ENCODE data around the gene OPALIN. TPM values are rescaled to one million over a fixed set of nuclear protein-coding genes. Genes with fewer than 3 reads are reported as not detected.

The OPALIN gene
- total RNA-seq, 1 experiment from 2014 or later: not detected

- DNase-seq (ENCODE audit: low read depth, low spot score) (no peak), ATAC-seq (no peak)
- Histone ChIP-seq H3K4me1 (ENCODE audit: control insufficient read depth, insufficient read depth, low read length) (no peaks in the 10 kb centered on the region), H3K4me3 (ENCODE audit: low read depth in 2 of 2, low read length in 2 of 2) (no peak overlapping the region), H3K36me3 (ENCODE audit: control insufficient read depth, insufficient read depth, low read length) (no peaks in the 10 kb centered on the region), H3K27ac (ENCODE audit: low read length) (no peak overlapping the region), H3K27me3 (ENCODE audit: control insufficient read depth, insufficient read depth, low read length) (peaks cover 56% of the 10 kb centered on the region), H3K9me3 (ENCODE audit: control insufficient read depth, insufficient read depth, low read depth, low read length) (no peaks in the 10 kb centered on the region)
- POLR2A ChIA-PET: no interaction called here
- intact Hi-C loops (cut with micrococcal nuclease; ENCODE audit: unreplicated experiment) (no loop called here), in situ Hi-C loops (cut with HindIII; ENCODE audit: low pct_unique_long_range_greater_than_20kb, low sequenced_read_pairs) (no loop called here)
- no TSS peak for BruUV-seq (replicated peaks)
- CTCF ChIA-PET: no interaction called here
- no peak for TF ChIP-seq REST (IDR thresholded peaks at IDR 0.05; ENCODE audit: insufficient read depth in 1 of 2, low read depth in 2 of 2, low read length in 1 of 2)
- TF ChIP-seq TCF7L2 (IDR thresholded peaks at IDR 0.05; ENCODE audit: low read depth, low read length): no peak
- TF ChIP-seq SIN3A (IDR thresholded peaks at IDR 0.05; ENCODE audit: borderline replicate concordance, insufficient read depth, low read depth, low read length): no peak
- TF ChIP-seq CTCF (IDR thresholded peaks at IDR 0.05): no peak
- no peak for TF ChIP-seq POLR2AphosphoS5 (IDR thresholded peaks at IDR 0.05; ENCODE audit: low read depth, low read length)
These were observed 33.0 kb downstream of the OPALIN start for GRCh38 chr10:96325719-96326373.

GRCh38 chr10:96324447-96324846 lies 34.4 kb downstream of the OPALIN start:
- no peak overlapping the region for H3K27ac ChIP-seq (ENCODE audit: low read length)
- ChIA-PET POLR2A (no interaction called here), CTCF (no interaction called here)
- ATAC-seq (no peak), DNase-seq (ENCODE audit: low read depth, low spot score) (no peak)
- H3K27me3 ChIP-seq (ENCODE audit: control insufficient read depth, insufficient read depth, low read length): peaks cover 53% of the 10 kb centered on the region
- BruUV-seq (replicated peaks): no TSS peak
- H3K4me3 ChIP-seq (ENCODE audit: low read depth in 2 of 2, low read length in 2 of 2): no peak overlapping the region
- no peaks in the 10 kb centered on the region for H3K9me3 ChIP-seq (ENCODE audit: control insufficient read depth, insufficient read depth, low read depth, low read length)
- TF ChIP-seq SIN3A (IDR thresholded peaks at IDR 0.05; ENCODE audit: borderline replicate concordance, insufficient read depth, low read depth, low read length) (no peak), POLR2AphosphoS5 (IDR thresholded peaks at IDR 0.05; ENCODE audit: low read depth, low read length) (no peak), CTCF (IDR thresholded peaks at IDR 0.05) (no peak), TCF7L2 (IDR thresholded peaks at IDR 0.05; ENCODE audit: low read depth, low read length) (no peak), REST (IDR thresholded peaks at IDR 0.05; ENCODE audit: insufficient read depth in 1 of 2, low read depth in 2 of 2, low read length in 1 of 2) (no peak)
- H3K4me1 ChIP-seq (ENCODE audit: control insufficient read depth, insufficient read depth, low read length): no peaks in the 10 kb centered on the region
- no peaks in the 10 kb centered on the region for H3K36me3 ChIP-seq (ENCODE audit: control insufficient read depth, insufficient read depth, low read length)
- in situ Hi-C loops (cut with HindIII; ENCODE audit: low pct_unique_long_range_greater_than_20kb, low sequenced_read_pairs): no loop called here
- intact Hi-C loops (cut with micrococcal nuclease; ENCODE audit: unreplicated experiment): no loop called here

All from Panc1 (cell line).